ENCODE measurements around the gene EXOG.

Gene EXOG

GRCh38 chr3:38511546-38511945, 15.4 kb downstream of the EXOG start:
- Mint-ChIP-seq H3K36me3 (ENCODE audit: low read depth) (peaks cover 26% of the 10 kb centered on the region), H3K4me3 (no peak overlapping the region), H3K27ac (no peak overlapping the region), H3K4me1 (no peaks in the 10 kb centered on the region), H3K9me3 (no peaks in the 10 kb centered on the region), H3K27me3 (no peaks in the 10 kb centered on the region)
- DNase-seq (no peak), ATAC-seq (no peak)

GRCh38 chr3:38515367-38515766, 19.2 kb downstream of the EXOG start:
- no peaks in the 10 kb centered on the region for H3K9me3 Mint-ChIP-seq
- DNase-seq = no peak
- H3K27ac Mint-ChIP-seq = no peak overlapping the region
- H3K36me3 Mint-ChIP-seq (ENCODE audit: low read depth) = peaks cover 17% of the 10 kb centered on the region
- no peak for ATAC-seq
- no peak overlapping the region for H3K4me3 Mint-ChIP-seq
- H3K27me3 Mint-ChIP-seq = no peaks in the 10 kb centered on the region
- peaks cover 20% of the 10 kb centered on the region for H3K4me1 Mint-ChIP-seq

- no peak for ATAC-seq
- Mint-ChIP-seq H3K9me3 (no peaks in the 10 kb centered on the region), H3K4me3 (no peak overlapping the region), H3K4me1 (peaks cover 24% of the 10 kb centered on the region), H3K27me3 (no peaks in the 10 kb centered on the region), H3K27ac (no peak overlapping the region), H3K36me3 (ENCODE audit: low read depth) (peaks cover 14% of the 10 kb centered on the region)
- DNase-seq = no peak
These were observed 20.5 kb downstream of the EXOG start for GRCh38 chr3:38516669-38517068.

GRCh38 chr3:38519000-38519399, 22.9 kb downstream of the EXOG start:
- peaks cover 13% of the 10 kb centered on the region for H3K36me3 Mint-ChIP-seq (ENCODE audit: low read depth)
- no peaks in the 10 kb centered on the region for H3K27me3 Mint-ChIP-seq
- no peaks in the 10 kb centered on the region for H3K9me3 Mint-ChIP-seq
- H3K4me1 Mint-ChIP-seq = peaks cover 24% of the 10 kb centered on the region
- H3K27ac Mint-ChIP-seq = no peak overlapping the region
- H3K4me3 Mint-ChIP-seq = no peak overlapping the region
- DNase-seq (no peak), ATAC-seq (no peak)

- Mint-ChIP-seq H3K27me3 (no peaks in the 10 kb centered on the region), H3K27ac (peak overlapping the region; percentile 68), H3K4me1 (peaks cover 24% of the 10 kb centered on the region), H3K4me3 (no peak overlapping the region), H3K9me3 (no peaks in the 10 kb centered on the region), H3K36me3 (ENCODE audit: low read depth) (peaks cover 20% of the 10 kb centered on the region)
- DNase-seq = no peak
- ATAC-seq = peak; percentile 33
These were observed 23.5 kb downstream of the EXOG start for GRCh38 chr3:38519651-38520050.

GRCh38 chr3:38521391-38521987, 25.3 kb downstream of the EXOG start:
- H3K4me3 Mint-ChIP-seq = no peak overlapping the region
- H3K9me3 Mint-ChIP-seq = no peaks in the 10 kb centered on the region
- H3K27me3 Mint-ChIP-seq = no peaks in the 10 kb centered on the region

GRCh38 chr3:38522002-38522401, 25.9 kb downstream of the EXOG start:
- Mint-ChIP-seq H3K27ac (no peak overlapping the region), H3K27me3 (no peaks in the 10 kb centered on the region), H3K4me1 (peaks cover 24% of the 10 kb centered on the region), H3K4me3 (no peak overlapping the region), H3K36me3 (ENCODE audit: low read depth) (peaks cover 22% of the 10 kb centered on the region), H3K9me3 (no peaks in the 10 kb centered on the region)
- ATAC-seq (no peak), DNase-seq (no peak)

More at GRCh38 chr3:38521391-38521987, 25.3 kb downstream of the EXOG start:
- ATAC-seq (no peak), DNase-seq (peak; percentile 60)
- Mint-ChIP-seq H3K36me3 (ENCODE audit: low read depth) (peaks cover 24% of the 10 kb centered on the region), H3K4me1 (peaks cover 24% of the 10 kb centered on the region), H3K27ac (no peak overlapping the region)

GRCh38 chr3:38524141-38524739, 28.1 kb downstream of the EXOG start:
- Mint-ChIP-seq H3K9me3 (no peaks in the 10 kb centered on the region), H3K36me3 (ENCODE audit: low read depth) (peaks cover 29% of the 10 kb centered on the region), H3K27ac (no peak overlapping the region), H3K4me1 (peaks cover 15% of the 10 kb centered on the region), H3K4me3 (no peak overlapping the region), H3K27me3 (no peaks in the 10 kb centered on the region)
- DNase-seq (no peak), ATAC-seq (no peak)

GRCh38 chr3:38526792-38527191, 30.7 kb downstream of the EXOG start:
- Mint-ChIP-seq H3K27ac (no peak overlapping the region), H3K4me1 (no peaks in the 10 kb centered on the region), H3K9me3 (no peaks in the 10 kb centered on the region), H3K27me3 (no peaks in the 10 kb centered on the region), H3K4me3 (no peak overlapping the region), H3K36me3 (ENCODE audit: low read depth) (peaks cover 31% of the 10 kb centered on the region)
- DNase-seq (no peak), ATAC-seq (no peak)

- no peak overlapping the region for H3K4me3 Mint-ChIP-seq
- no peaks in the 10 kb centered on the region for H3K4me1 Mint-ChIP-seq
- no peaks in the 10 kb centered on the region for H3K9me3 Mint-ChIP-seq
- H3K27me3 Mint-ChIP-seq = no peaks in the 10 kb centered on the region
- H3K27ac Mint-ChIP-seq = no peak overlapping the region
- DNase-seq = no peak
- peaks cover 33% of the 10 kb centered on the region for H3K36me3 Mint-ChIP-seq (ENCODE audit: low read depth)
- no peak for ATAC-seq
These were observed 32.3 kb downstream of the EXOG start for GRCh38 chr3:38528457-38528856.

GRCh38 chr3:38532529-38532928, 36.4 kb downstream of the EXOG start:
- Mint-ChIP-seq H3K36me3 (ENCODE audit: low read depth) (peaks cover 14% of the 10 kb centered on the region), H3K4me3 (no peak overlapping the region)

GRCh38 chr3:38533285-38533976, 37.3 kb downstream of the EXOG start:
- Mint-ChIP-seq H3K27ac (no peak overlapping the region), H3K4me3 (no peak overlapping the region), H3K36me3 (ENCODE audit: low read depth) (peaks cover 9% of the 10 kb centered on the region), H3K27me3 (no peaks in the 10 kb centered on the region), H3K9me3 (no peaks in the 10 kb centered on the region), H3K4me1 (peaks cover 5% of the 10 kb centered on the region)
- DNase-seq (no peak), ATAC-seq (no peak)

More at GRCh38 chr3:38532529-38532928, 36.4 kb downstream of the EXOG start:
- Mint-ChIP-seq H3K27me3 (no peaks in the 10 kb centered on the region), H3K27ac (no peak overlapping the region), H3K9me3 (no peaks in the 10 kb centered on the region), H3K4me1 (peaks cover 5% of the 10 kb centered on the region)
- DNase-seq (no peak), ATAC-seq (no peak)

- no peak for DNase-seq
- no peak for ATAC-seq
- H3K4me1 Mint-ChIP-seq = peaks cover 5% of the 10 kb centered on the region
- H3K27ac Mint-ChIP-seq = no peak overlapping the region
- no peaks in the 10 kb centered on the region for H3K9me3 Mint-ChIP-seq
- H3K36me3 Mint-ChIP-seq (ENCODE audit: low read depth) = peaks cover 9% of the 10 kb centered on the region
- no peaks in the 10 kb centered on the region for H3K27me3 Mint-ChIP-seq
- no peak overlapping the region for H3K4me3 Mint-ChIP-seq
These were observed 38.0 kb downstream of the EXOG start for GRCh38 chr3:38534180-38534579.

- Mint-ChIP-seq H3K36me3 (ENCODE audit: low read depth) (peaks cover 9% of the 10 kb centered on the region), H3K4me3 (no peak overlapping the region), H3K27ac (no peak overlapping the region), H3K27me3 (no peaks in the 10 kb centered on the region), H3K4me1 (peaks cover 5% of the 10 kb centered on the region), H3K9me3 (no peaks in the 10 kb centered on the region)
- no peak for DNase-seq
- no peak for ATAC-seq
These were observed 38.5 kb downstream of the EXOG start for GRCh38 chr3:38534604-38535003.

GRCh38 chr3:38536671-38537070, 40.5 kb downstream of the EXOG start:
- no peaks in the 10 kb centered on the region for H3K27me3 Mint-ChIP-seq
- no peaks in the 10 kb centered on the region for H3K9me3 Mint-ChIP-seq
- DNase-seq (no peak), ATAC-seq (no peak)
- peaks cover 5% of the 10 kb centered on the region for H3K4me1 Mint-ChIP-seq
- H3K27ac Mint-ChIP-seq = no peak overlapping the region
- H3K36me3 Mint-ChIP-seq (ENCODE audit: low read depth) = peaks cover 5% of the 10 kb centered on the region
- H3K4me3 Mint-ChIP-seq = no peak overlapping the region

Data from activated naive CD8-positive, alpha-beta T cell treated with anti-CD3 and anti-CD28 coated beads, Interleukin-2, amount 50 U/mL, for 24 hours (primary cell).